ENCODE measurements around the gene UTF1.

GRCh38 chr10:133275684-133276092, 45.7 kb downstream of the UTF1 start:
- no peak for TF ChIP-seq CTCF (IDR thresholded peaks at IDR 0.05)
- no peak for TF ChIP-seq POLR2A (IDR thresholded peaks at IDR 0.05)
- no peak for TF ChIP-seq POLR2AphosphoS5 (IDR thresholded peaks at IDR 0.05; ENCODE audit: insufficient read depth in 1 of 2, low read depth in 1 of 2)

Measured in vagina (tissue), 2 donors.